Stimulated activated naive B cell treated with anti-CD40 and anti-IgM and Interleukin-4, amounts not matched to agents 10 μg/mL and 1 μg/mL and 100 μg/mL, for 72 hours (primary cell): ENCODE data around the gene AARS2.

Experiments used
- ATAC-seq, 2 donors: fragments of 150-1000 bp; cut with Tn5 transposase; replicated peaks; 2 replicates each; pipeline ENCODE4 v1.10.0; 2021; ENCODE audit warnings: moderate library complexity in 1 of 2
- DNase-seq: peaks from one replicate; pipeline ENCODE4 v3.0.0; 2021
- H3K27ac Mint-ChIP-seq: one replicate; pipeline ENCODE4 v1.8.0; 2022; ENCODE audit warnings: mild to moderate bottlenecking, mixed read lengths
- H3K27me3 Mint-ChIP-seq, 2 donors: one replicate each; pipeline ENCODE4 v1.8.0; 2022; ENCODE audit warnings: mixed read lengths in 2 of 2
- H3K36me3 Mint-ChIP-seq, 2 donors: one replicate each; pipeline ENCODE4 v1.8.0; 2022; ENCODE audit warnings: mixed read lengths in 2 of 2, mild to moderate bottlenecking in 1 of 2
- H3K4me1 Mint-ChIP-seq, 2 donors: one replicate each; pipeline ENCODE4 v1.8.0; 2022; ENCODE audit warnings: mixed read lengths in 2 of 2, mild to moderate bottlenecking in 1 of 2
- H3K4me3 Mint-ChIP-seq, 2 donors: one replicate each; pipeline ENCODE4 v1.8.0; 2022; ENCODE audit warnings: mild to moderate bottlenecking in 2 of 2, mixed read lengths in 2 of 2, moderate library complexity in 1 of 2
- H3K9me3 Mint-ChIP-seq, 2 donors: one replicate each; pipeline ENCODE4 v1.8.0; 2022; ENCODE audit warnings: mixed read lengths in 2 of 2, mild to moderate bottlenecking in 1 of 2

AARS2 gene

DNA sequence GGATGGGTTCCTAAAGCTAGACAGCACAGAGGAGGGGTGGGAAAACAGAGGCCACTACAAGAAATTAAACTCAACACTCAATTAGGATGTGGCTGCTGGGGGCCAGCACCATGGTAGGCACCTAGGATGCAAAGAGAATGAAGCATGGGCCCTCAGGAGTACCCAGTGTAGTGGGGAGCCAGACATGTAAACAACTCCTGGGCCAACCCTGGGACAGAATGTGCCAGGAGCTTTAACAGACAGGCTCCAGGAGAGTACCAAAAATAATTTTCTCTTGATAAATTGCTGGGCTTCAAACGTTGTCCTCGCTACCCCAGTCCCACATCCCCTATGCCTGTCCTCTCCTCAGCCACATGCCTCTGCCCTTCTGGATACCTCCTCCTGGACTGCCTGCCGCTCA is 41.2 kb downstream of the AARS2 start:
- no peaks in the 10 kb centered on the region for H3K36me3 Mint-ChIP-seq
- DNase-seq = no peak
- H3K4me3 Mint-ChIP-seq = no peak overlapping the region
- H3K27me3 Mint-ChIP-seq = peaks cover 46 to 55% of the 10 kb centered on the region in 2 donors
- peaks cover 20 to 43% of the 10 kb centered on the region in 2 donors for H3K4me1 Mint-ChIP-seq
- no peak for ATAC-seq
- no peaks in the 10 kb centered on the region for H3K9me3 Mint-ChIP-seq
- H3K27ac Mint-ChIP-seq = no peak overlapping the region

DNA sequence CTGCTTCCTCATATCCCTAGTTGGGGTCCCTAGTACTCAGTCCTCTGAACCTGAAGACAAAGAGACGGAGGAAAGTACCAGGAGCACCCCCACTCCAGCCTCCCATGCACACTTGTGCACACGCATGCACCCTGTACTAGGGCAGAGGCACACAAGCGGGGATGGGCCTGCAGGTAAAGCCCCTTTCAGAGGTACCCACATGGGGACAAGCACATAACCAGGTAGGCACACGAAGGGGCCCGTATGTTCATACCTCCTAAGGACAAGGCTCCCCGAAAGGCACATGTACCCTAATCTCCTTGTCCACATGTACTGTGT is 41.8 kb downstream of the AARS2 start:
- Mint-ChIP-seq H3K4me3 (peak overlapping the region; percentile 57 to 70), H3K36me3 (no peaks in the 10 kb centered on the region), H3K9me3 (no peaks in the 10 kb centered on the region), H3K4me1 (peaks cover 26 to 48% of the 10 kb centered on the region in 2 donors), H3K27ac (no peak overlapping the region), H3K27me3 (peaks cover 42 to 50% of the 10 kb centered on the region in 2 donors)
- ATAC-seq = no peak
- no peak for DNase-seq

DNA sequence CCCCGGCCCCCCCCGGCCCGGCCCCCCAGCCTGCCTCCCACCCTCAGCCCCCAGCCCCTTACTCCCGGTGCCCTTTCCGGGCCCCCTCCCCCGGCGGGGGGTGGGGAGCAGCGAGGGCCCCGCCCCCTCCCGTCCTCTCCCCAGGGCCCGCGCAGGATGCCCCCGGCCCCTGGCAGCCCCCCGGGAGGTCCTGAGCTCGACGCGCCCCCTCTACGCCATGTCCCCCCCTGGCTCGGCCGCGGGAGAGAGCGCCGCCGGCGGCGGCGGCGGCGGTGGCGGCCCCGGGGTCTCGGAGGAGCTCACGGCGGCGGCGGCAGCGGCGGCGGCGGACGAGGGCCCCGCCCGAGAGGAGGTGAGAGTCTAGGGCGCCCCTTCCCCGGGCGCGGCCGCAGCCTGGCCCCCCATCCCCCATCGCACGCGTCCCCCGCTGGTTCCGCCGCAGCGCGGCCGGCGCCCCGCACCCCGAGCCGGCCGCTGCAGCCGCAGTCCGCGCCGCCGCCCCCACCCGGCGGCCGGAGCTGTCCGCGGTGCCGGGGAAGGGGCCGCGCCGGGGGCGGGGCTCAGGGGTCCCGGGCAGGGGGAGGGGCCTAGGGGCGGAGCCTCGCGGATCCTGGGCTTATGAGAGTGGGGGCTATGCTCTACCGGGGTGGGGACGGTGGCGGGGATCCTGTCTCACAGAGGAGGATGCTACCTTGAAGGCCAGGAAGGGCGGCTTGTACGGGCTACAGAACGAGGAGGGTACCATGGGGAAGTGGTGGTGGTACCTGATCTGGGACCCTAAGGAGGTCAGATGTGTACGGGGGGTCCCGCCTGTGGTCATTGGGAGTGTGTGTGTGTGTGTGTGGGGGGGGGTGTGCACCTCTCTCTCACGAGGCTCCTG is 42.4 kb downstream of the AARS2 start:
- H3K9me3 Mint-ChIP-seq = no peaks in the 10 kb centered on the region
- ATAC-seq (no peak), DNase-seq (no peak)
- H3K27ac Mint-ChIP-seq = no peak overlapping the region
- peak overlapping the region; percentile 57 to 70 for H3K4me3 Mint-ChIP-seq
- peaks cover 29 to 54% of the 10 kb centered on the region in 2 donors for H3K4me1 Mint-ChIP-seq
- no peaks in the 10 kb centered on the region for H3K36me3 Mint-ChIP-seq
- peaks cover 42 to 50% of the 10 kb centered on the region in 2 donors for H3K27me3 Mint-ChIP-seq

DNA sequence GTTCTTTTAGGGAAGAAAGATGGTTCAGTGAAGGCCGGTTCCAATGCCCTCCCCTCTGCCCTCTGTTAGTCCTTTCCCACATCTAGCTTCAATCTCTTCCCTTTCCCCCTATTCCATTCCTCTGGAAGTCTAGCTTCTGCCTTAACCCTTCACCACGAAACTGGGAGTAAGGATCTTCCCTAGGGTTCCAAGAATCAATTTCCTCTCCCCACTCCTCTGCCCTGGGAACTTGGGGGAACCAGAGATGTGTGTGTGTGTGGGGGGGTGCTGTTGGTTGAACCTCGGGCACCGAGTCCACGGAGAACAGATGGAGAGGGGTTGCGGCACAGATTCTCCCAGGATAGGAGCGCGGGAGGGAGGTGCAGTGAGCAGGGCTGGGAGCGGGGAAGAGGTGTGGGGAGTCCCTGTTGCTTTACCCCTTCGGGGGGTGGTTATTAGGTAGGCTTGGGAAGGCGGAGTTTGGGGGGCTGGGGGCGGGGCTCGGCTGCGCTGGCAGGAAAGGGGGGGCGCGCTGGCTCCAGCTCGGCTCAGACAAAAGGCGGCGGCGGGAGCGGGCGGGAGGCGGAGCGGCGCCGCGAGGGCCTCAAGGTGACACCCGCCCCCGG is 43.1 kb downstream of the AARS2 start, which contains the start of gene TMEM151B:
Gene TMEM151B (plus strand): TSS at position 530 of the 605 bp plus-strand sequence. CDS start 293 bp downstream, outside the sequence.
- H3K9me3 Mint-ChIP-seq = no peaks in the 10 kb centered on the region
- H3K27ac Mint-ChIP-seq = peak within 1 kb of the TSS; percentile 70
- ATAC-seq (no peak), DNase-seq (no peak)
- peak within 1 kb of the TSS; percentile 66 to 78 for H3K4me3 Mint-ChIP-seq
- H3K27me3 Mint-ChIP-seq = peaks cover 42 to 50% of the 10 kb centered on the region in 2 donors
- H3K4me1 Mint-ChIP-seq = peaks cover 29 to 55% of the 10 kb centered on the region in 2 donors
- peaks cover under 1 to 2% of the 10 kb centered on the region in 2 donors for H3K36me3 Mint-ChIP-seq

DNA sequence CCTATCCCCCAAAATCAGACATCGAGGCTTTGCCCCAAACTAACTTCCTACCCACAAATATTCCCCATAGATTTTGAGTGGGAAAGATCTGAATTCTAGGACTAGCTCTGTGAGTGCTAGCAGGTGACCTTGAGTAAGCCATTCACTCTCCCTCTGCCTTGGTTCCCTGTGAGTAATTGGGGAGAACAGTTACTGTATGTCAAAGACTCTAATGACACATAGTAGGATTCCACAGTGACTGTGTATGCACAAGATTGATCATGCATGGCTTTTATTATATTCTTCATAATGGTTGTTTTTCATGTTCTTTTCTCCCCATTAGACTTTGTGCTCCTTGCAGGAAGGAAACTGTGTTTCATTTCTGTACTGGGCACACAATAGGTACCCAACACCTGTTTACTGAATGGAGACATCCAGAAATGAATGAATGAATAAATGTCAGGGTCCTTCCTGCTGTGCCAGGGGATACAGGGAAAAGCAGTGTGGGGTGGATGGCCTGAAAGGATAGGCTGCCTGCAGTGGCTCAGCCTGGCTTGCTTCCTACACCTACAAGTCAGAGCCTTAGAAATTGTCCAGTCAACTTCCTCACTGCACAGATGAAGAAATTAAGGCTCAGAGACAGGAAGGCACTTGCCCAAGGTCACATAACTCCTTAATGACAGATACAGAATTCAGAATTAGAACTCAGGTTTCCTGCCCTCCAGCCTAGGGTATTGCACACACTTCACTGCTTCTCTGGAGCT is 43.8 kb downstream of the AARS2 start:
- H3K4me1 Mint-ChIP-seq = peaks cover 29 to 55% of the 10 kb centered on the region in 2 donors
- ATAC-seq (peak in 1 of 2 donors; percentile 14), DNase-seq (no peak)
- H3K36me3 Mint-ChIP-seq = peaks cover 7 to 9% of the 10 kb centered on the region in 2 donors
- H3K27ac Mint-ChIP-seq = peak overlapping the region; percentile 70
- H3K27me3 Mint-ChIP-seq = peaks cover 38 to 45% of the 10 kb centered on the region in 2 donors
- H3K4me3 Mint-ChIP-seq = peak overlapping the region; percentile 19 to 78
- no peaks in the 10 kb centered on the region for H3K9me3 Mint-ChIP-seq

DNA sequence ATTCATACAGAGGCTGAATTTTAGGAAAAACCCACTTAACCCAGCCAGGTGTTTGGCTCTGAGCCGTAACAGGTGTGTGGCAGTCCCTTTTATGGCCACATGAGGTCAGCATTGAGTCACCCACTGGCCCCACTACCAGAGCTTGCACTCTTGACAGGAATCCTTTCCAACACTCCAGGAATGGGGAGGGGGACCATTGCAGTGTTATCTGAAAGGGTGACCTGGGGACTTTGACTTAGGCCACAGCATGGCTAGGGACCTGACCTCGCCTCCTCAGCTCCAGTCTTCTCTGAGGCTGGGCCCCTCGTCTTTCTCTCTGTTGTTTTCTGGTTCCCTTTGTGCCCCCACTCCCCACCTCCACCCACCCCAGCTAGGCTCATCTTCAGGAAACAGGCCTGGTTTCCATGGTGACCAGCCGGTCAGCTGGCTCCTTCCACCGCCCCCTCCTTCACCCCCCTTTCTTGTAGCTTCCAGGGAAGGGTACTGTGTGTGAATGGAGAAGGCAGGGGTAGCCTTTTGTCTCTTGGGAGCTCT is 45.0 kb downstream of the AARS2 start:
- Mint-ChIP-seq H3K4me3 (no peak overlapping the region), H3K4me1 (peaks cover 32 to 59% of the 10 kb centered on the region in 2 donors), H3K36me3 (peaks cover 19 to 21% of the 10 kb centered on the region in 2 donors), H3K27ac (peak overlapping the region; percentile 37), H3K9me3 (no peaks in the 10 kb centered on the region), H3K27me3 (peaks cover 31 to 37% of the 10 kb centered on the region in 2 donors)
- ATAC-seq = no peak
- no peak for DNase-seq

DNA sequence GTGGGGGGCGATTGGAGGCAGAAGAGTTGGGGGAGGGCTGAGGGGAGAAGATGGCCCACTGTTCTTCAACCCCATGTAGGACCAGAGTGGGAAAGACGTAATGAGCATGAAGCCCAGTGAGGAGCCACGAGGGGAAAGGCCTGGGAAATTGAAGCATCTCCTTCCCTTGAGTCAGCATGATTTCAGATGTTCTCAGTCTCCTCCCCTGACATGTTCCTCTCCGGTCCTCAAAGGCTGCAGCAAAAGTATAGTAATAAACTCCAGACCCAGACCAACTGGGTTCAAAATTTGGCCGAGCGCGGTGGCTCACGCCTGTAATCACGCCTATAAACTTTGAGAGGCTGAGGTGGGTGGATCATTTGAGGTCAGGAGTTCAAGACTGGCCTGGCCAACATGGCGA is 45.9 kb downstream of the AARS2 start:
- H3K27ac Mint-ChIP-seq = no peak overlapping the region
- ATAC-seq (no peak), DNase-seq (no peak)
- H3K4me3 Mint-ChIP-seq = peak overlapping the region in 1 of 2 donors; percentile 100
- peaks cover 28 to 30% of the 10 kb centered on the region in 2 donors for H3K36me3 Mint-ChIP-seq
- H3K4me1 Mint-ChIP-seq = peaks cover 33 to 68% of the 10 kb centered on the region in 2 donors
- H3K9me3 Mint-ChIP-seq = no peaks in the 10 kb centered on the region
- H3K27me3 Mint-ChIP-seq = peaks cover 22 to 28% of the 10 kb centered on the region in 2 donors

DNA sequence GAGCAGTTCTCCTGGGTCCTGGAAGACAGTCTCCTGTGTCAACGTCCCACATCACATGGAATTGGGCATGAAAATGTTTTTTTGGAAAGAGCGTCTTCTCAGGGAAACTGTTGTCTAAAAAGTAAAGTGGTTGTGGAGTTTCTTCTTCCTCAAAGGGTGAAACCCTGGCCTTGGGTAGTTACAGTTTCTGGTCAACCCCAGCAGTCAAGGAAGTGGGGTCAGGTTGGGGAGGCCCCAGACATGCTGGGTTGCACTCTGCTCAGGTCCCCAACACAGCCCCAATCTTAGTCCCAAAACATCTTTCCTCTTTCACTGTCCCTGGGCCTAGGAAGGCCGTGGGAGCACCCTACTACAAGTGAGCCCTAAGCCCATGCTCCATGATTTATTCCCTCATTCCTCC is 46.8 kb downstream of the AARS2 start:
- Mint-ChIP-seq H3K9me3 (no peaks in the 10 kb centered on the region), H3K27me3 (peaks cover 15 to 19% of the 10 kb centered on the region in 2 donors), H3K4me1 (peaks cover 37 to 72% of the 10 kb centered on the region in 2 donors), H3K27ac (peak overlapping the region; percentile 100), H3K4me3 (peak overlapping the region; percentile 100), H3K36me3 (peaks cover 34 to 37% of the 10 kb centered on the region in 2 donors)
- DNase-seq (peak; percentile 54), ATAC-seq (peak; percentile 42 to 50)

DNA sequence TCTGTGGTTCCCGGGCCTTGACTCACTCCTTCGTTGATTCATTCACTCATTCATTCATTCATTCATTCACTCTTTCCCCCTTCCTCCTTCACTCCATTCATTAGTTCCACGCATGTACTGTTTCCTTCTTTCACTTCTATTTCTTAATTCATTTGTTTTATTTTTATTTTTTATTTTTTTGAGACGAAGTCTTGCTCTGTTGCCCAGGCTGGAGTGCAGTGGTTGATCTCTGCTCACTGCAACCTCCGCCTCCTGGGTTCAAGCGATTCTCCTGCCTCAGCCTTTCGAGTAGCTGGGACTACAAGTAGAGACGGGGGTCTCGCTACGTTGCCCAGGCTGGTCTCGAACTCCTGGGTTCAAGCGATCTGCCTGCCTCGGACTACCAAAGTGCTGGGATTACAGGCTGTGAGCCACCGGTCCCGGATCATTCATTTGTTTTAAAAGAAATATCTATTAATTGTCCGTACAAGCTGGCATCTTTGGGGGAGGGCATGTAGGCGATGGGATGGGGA is 47.4 kb downstream of the AARS2 start:
- H3K9me3 Mint-ChIP-seq = no peaks in the 10 kb centered on the region
- peak overlapping the region; percentile 100 for H3K4me3 Mint-ChIP-seq
- no peak for DNase-seq
- ATAC-seq = peak in 1 of 2 donors; percentile 30
- peaks cover 39 to 73% of the 10 kb centered on the region in 2 donors for H3K4me1 Mint-ChIP-seq
- peak overlapping the region; percentile 100 for H3K27ac Mint-ChIP-seq
- peaks cover 11 to 15% of the 10 kb centered on the region in 2 donors for H3K27me3 Mint-ChIP-seq
- peaks cover 40 to 42% of the 10 kb centered on the region in 2 donors for H3K36me3 Mint-ChIP-seq

DNA sequence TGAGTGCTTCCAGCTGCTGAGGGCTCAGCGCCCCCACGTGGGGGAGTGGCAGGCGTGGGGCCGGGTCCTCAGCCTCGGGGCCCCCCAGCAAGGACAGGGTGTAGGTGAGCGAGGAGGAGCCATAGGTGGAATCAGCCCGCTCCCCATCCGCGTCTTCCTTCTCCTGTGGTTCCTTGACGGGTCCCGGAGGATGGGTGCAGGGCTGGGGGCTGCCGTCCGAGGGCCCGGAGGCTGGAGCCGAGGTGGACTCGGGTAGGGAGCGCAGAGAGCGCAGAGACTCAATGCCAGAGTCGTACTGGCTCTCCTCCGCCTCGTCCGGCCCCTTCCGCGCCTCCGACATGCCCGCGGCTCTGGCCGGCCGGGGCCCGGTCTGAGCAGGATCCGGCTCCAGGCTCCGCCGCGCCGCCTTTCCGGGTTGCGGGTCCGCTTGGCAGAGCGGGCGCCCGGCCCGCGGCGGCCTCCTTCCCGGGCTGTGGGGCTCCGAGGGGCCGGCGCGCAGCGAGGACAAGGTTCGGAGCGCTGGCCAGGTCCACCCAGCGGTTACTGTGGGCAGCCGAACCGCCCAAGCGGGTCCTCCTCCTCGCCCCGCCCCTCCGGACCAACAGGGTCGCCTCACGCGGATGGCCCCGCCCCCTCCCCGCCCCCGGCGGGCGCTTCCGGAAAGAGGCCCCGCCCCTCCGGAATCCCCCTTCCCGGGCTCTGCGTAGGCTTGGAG is 48.0 kb downstream of the AARS2 start, which contains the start of gene NFKBIE:
Gene NFKBIE (minus strand): TSS at position 545 of the 715 bp plus-strand sequence. CDS start 205 bp downstream, at position 340.
- H3K27ac Mint-ChIP-seq = peak within 1 kb of the TSS; percentile 100
- H3K4me1 Mint-ChIP-seq = peaks cover 45 to 79% of the 10 kb centered on the region in 2 donors
- H3K9me3 Mint-ChIP-seq = no peaks in the 10 kb centered on the region
- peak; percentile 93 for DNase-seq
- peak; percentile 12 to 41 for ATAC-seq
- H3K36me3 Mint-ChIP-seq = peaks cover 45 to 48% of the 10 kb centered on the region in 2 donors
- peaks cover 10 to 13% of the 10 kb centered on the region in 2 donors for H3K27me3 Mint-ChIP-seq
- peak within 1 kb of the TSS; percentile 100 for H3K4me3 Mint-ChIP-seq

DNA sequence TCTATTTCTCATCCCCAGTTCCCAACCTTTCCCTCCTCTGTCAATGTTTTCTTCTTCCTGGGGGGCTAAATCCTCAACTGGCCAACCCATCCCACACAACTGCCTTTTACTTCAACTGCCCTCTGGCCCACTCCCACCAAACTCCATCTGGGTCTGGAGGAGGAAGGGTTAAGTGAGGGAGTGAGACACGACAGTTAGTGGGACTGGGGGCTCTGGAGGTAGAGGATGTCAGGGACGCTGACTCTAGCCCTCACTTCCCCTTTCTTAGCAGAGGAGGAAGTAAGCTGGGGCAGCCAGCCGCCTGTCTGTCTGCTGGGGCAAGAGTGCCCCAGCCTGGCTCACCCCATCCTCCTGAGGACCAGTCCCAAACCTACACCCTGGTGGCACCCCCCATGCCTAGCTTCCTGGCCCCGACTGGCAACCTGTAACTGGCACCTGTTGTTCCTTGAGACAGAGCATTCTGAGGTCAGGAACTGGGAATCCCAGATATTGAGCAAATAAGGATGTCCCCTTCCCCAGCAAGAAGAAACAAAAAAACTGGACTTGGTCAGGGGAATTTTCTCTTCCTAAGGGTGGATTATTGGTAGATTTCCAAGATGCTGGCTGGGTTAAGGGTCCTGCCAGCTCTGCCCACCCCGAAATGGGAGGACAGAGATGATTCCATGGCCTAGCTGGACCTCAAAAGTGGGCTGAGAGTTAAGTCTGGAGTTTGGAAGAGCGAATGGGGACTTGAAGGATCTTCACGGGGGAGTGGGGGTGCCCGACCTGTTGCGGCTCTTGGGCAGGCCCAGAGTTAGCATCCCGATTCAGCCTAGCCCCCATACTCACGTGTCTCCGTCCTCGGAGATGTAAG is 48.8 kb downstream of the AARS2 start:
- peaks cover 2 to 6% of the 10 kb centered on the region in 2 donors for H3K27me3 Mint-ChIP-seq
- ATAC-seq (peak; percentile 44 to 49), DNase-seq (peak; percentile 75)
- H3K9me3 Mint-ChIP-seq = no peaks in the 10 kb centered on the region
- H3K4me3 Mint-ChIP-seq = peak overlapping the region; percentile 100
- H3K27ac Mint-ChIP-seq = peak overlapping the region; percentile 100
- peaks cover 42 to 76% of the 10 kb centered on the region in 2 donors for H3K4me1 Mint-ChIP-seq
- peaks cover 50 to 54% of the 10 kb centered on the region in 2 donors for H3K36me3 Mint-ChIP-seq

DNA sequence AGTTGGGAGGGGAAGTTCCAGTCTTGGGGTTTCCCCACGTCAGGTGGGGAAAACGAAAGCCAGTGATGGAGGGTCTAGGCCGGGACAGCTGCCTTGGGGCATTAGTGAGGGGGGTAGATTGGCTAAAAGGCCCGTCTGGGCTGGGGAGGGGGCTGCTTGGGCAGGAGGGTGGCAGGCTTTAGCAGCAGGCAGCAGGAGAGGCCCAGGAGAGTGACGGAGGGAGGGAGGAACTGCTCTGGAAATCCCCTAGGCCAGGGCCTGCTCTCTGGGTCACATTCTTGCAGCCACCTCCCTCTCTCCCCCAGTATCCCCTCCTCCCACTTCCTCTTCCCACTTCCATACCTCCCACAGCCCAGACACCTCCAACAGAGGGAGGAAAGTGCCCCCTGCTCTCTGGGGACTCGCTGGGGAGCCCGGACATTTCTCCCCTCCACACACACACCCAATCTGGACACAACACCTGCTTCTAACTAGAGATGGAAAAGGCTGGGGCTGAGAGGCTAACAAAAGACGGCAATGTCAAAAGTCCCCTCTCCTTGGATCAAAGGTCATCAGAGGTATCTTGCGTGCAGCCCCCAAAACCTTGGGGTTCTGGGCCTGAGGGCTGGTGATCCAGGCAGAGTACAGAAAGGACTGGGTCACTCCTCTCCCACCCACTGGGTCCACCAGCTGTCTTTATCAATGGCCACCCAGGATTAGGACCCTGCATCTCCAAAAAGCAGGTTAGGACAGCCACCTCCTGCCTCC is 49.6 kb downstream of the AARS2 start:
- H3K27ac Mint-ChIP-seq = peak overlapping the region; percentile 100
- H3K4me3 Mint-ChIP-seq = peak overlapping the region; percentile 100
- peak; percentile 8 to 12 for ATAC-seq
- H3K9me3 Mint-ChIP-seq = no peaks in the 10 kb centered on the region
- peaks cover 41 to 76% of the 10 kb centered on the region in 2 donors for H3K4me1 Mint-ChIP-seq
- peaks cover 57 to 62% of the 10 kb centered on the region in 2 donors for H3K36me3 Mint-ChIP-seq
- peak; percentile 73 for DNase-seq
- no peaks in the 10 kb centered on the region for H3K27me3 Mint-ChIP-seq
